Liver (tissue), 9 donors: Measurements from ENCODE around the gene FFAR1. TPM values are rescaled to one million over a fixed set of nuclear protein-coding genes. Genes with fewer than 3 reads are reported as not detected.
A peak's percentile ranks its signal among the peaks of the same experiment; 100 is the strongest.

Experiments used
- DNase-seq: peaks from one replicate; pipeline ENCODE4 v3.0.0-alpha.2; 2017; ENCODE audit warnings: low spot score
- H3K27ac ChIP-seq, 2 donors: one replicate each; pipeline ENCODE4 v1.7.0; 2013; ENCODE audit warnings: inconsistent platforms in 2 of 2, low read length in 2 of 2, control low read depth in 1 of 2, low read depth in 1 of 2, mild to moderate bottlenecking in 1 of 2
- H3K27me3 ChIP-seq, 4 donors: one replicate each; pipeline versions ENCODE4 v1.6.1 to v1.7.0; 2013; ENCODE audit warnings: low read length in 3 of 4, inconsistent platforms in 1 of 4, mild to moderate bottlenecking in 1 of 4, moderate library complexity in 1 of 4; ENCODE audit not compliant: control insufficient read depth in 4 of 4, insufficient read depth in 4 of 4
- H3K36me3 ChIP-seq, 4 donors: one replicate each; pipeline versions ENCODE4 v1.6.1 to v1.7.0; 2013; ENCODE audit warnings: low read length in 3 of 4, mild to moderate bottlenecking in 3 of 4, low read depth in 1 of 4, moderate library complexity in 1 of 4; ENCODE audit not compliant: control insufficient read depth in 4 of 4, insufficient read depth in 3 of 4
- H3K4me1 ChIP-seq, 4 donors: one replicate each; pipeline versions ENCODE4 v1.6.1 to v1.7.0; 2013; ENCODE audit warnings: low read length in 3 of 4, mild to moderate bottlenecking in 3 of 4, moderate library complexity in 1 of 4; ENCODE audit not compliant: control insufficient read depth in 4 of 4, insufficient read depth in 4 of 4
- H3K4me3 ChIP-seq, 3 donors: one replicate each; pipeline versions ENCODE4 v1.6.1 to v1.7.0; 2013; ENCODE audit warnings: low read length in 3 of 3, control low read depth in 1 of 3, low read depth in 1 of 3, mild to moderate bottlenecking in 1 of 3
- H3K9ac ChIP-seq, 2 donors: one replicate each; pipeline ENCODE4 v1.7.0; 2013; ENCODE audit warnings: low read length in 2 of 2, mild to moderate bottlenecking in 2 of 2, moderate library complexity in 2 of 2, control low read depth in 1 of 2, low read depth in 1 of 2
- H3K9me3 ChIP-seq, 4 donors: one replicate each; pipeline versions ENCODE4 v1.6.1 to v1.7.0; 2013; ENCODE audit warnings: low read length in 3 of 4; ENCODE audit not compliant: control insufficient read depth in 4 of 4
- FOXA1 ChIP-seq: IDR thresholded peaks from 2 replicates; pipeline ENCODE4 v1.6.1; 2016; ENCODE audit warnings: antibody characterized with exemption
- FOXA2 ChIP-seq: IDR thresholded peaks from 2 replicates; pipeline ENCODE4 v1.6.1; 2016; ENCODE audit warnings: antibody characterized with exemption
- GABPA ChIP-seq, 2 donors: IDR thresholded peaks in 1 of 2; conservative IDR thresholded peaks in 1 of 2; 2 replicates each; pipeline ENCODE4 v1.6.1; 2016; ENCODE audit warnings: antibody characterized with exemption in 2 of 2, mild to moderate bottlenecking in 1 of 2, moderate library complexity in 1 of 2
- HNF4G ChIP-seq: IDR thresholded peaks from 2 replicates; pipeline ENCODE4 v1.6.1; 2016; ENCODE audit warnings: antibody characterized with exemption
- JUND ChIP-seq, 2 donors: IDR thresholded peaks; 2 replicates each; pipeline ENCODE4 v1.6.1; 2016; ENCODE audit warnings: antibody characterized with exemption in 2 of 2
- NR2F2 ChIP-seq: IDR thresholded peaks from 2 replicates; pipeline ENCODE4 v1.6.1; 2016; ENCODE audit warnings: antibody characterized with exemption
- RAD21 ChIP-seq, 2 donors: IDR thresholded peaks; 2 replicates each; pipeline ENCODE4 v1.6.1; 2016; ENCODE audit warnings: antibody characterized with exemption in 2 of 2, mild to moderate bottlenecking in 2 of 2
- RXRA ChIP-seq, 2 donors: IDR thresholded peaks; 2 replicates each; pipeline ENCODE4 v1.6.1; 2017 to 2018; ENCODE audit warnings: antibody characterized with exemption in 2 of 2, mild to moderate bottlenecking in 1 of 2
- SP1 ChIP-seq: IDR thresholded peaks from 2 replicates; pipeline ENCODE4 v1.6.1; 2018; ENCODE audit warnings: antibody characterized with exemption, mild to moderate bottlenecking
- TAF1 ChIP-seq: conservative IDR thresholded peaks from 2 replicates; pipeline ENCODE4 v1.6.1; 2016; ENCODE audit warnings: antibody characterized with exemption, mild to moderate bottlenecking
- YY1 ChIP-seq: IDR thresholded peaks from 2 replicates; pipeline ENCODE4 v1.6.1; 2016; ENCODE audit warnings: antibody characterized with exemption, mild to moderate bottlenecking
- WGBS: extraction: QIAGEN DNeasy Blood & Tissue Kit; methylation state at CpG from one replicate; pipeline ENCODE4 v1.1.7; 2013; 5-methylcytosine and 5-hydroxymethylcytosine counted together
- polyA plus RNA-seq, 2 donors: library from polyadenylated mRNA; stranded (reverse) in 1 of 2; unstranded in 1 of 2; fragments of 200-250 nt in 1 of 2; fragments of >200 nt in 1 of 2; fragmentation: Nextera tagmentation in 1 of 2; extraction: Ambion mirVana in 1 of 2; gene quantifications; one replicate each; pipeline versions ENCODE4 v1.2.1 to v1.2.3, GENCODE V29; 2013 to 2015
- total RNA-seq, 2 donors: library from RNA; depleted of rRNA; stranded (reverse); fragments of >200 nt; gene quantifications; one replicate each; pipeline ENCODE4 v1.2.3, GENCODE V29; 2014
- TF ChIP-seq, protein P1 (sequence below): IDR thresholded peaks from 2 replicates; pipeline ENCODE4 v1.6.1; 2016; ENCODE audit warnings: antibody characterized with exemption, mild to moderate bottlenecking
- TF ChIP-seq, protein P2 (sequence below): fragments of 150-350 bp; IDR thresholded peaks from 2 replicates; pipeline ENCODE4 v1.5.1; 2017; ENCODE audit warnings: improper control_type of control experiment, low read depth, low read length; ENCODE audit not compliant: missing input control
- TF ChIP-seq, protein P3 (sequence below): IDR thresholded peaks from 2 replicates; pipeline ENCODE4 v1.6.1; 2016; ENCODE audit warnings: antibody characterized with exemption
- TF ChIP-seq, protein P4 (sequence below): IDR thresholded peaks from 2 replicates; pipeline ENCODE4 v1.6.1; 2016; ENCODE audit warnings: antibody characterized with exemption
- donor health status: healthy.
- donor health status: healthy.
- donor health status: healthy.
- donor health status: healthy.
- donor health status: healthy.

Gene FFAR1
- total and polyA plus RNA-seq, 4 donors = not detected

- Histone ChIP-seq H3K27ac (peak overlapping the region; percentile 13 to 19), H3K4me3 (no peak overlapping the region), H3K9ac (no peak overlapping the region), H3K36me3 (no peaks in the 10 kb centered on the region), H3K4me1 (peaks cover 0 to 2% (median 0%) of the 10 kb centered on the region in 4 donors), H3K9me3 (no peaks in the 10 kb centered on the region), H3K27me3 (no peaks in the 10 kb centered on the region)
- DNase-seq = no peak
- TF ChIP-seq RXRA (IDR thresholded peaks at IDR 0.05) (no peak), NR2F2 (peak; percentile 91), JUND (IDR thresholded peaks at IDR 0.05) (peak in 1 of 2 donors; percentile 29)
- TF ChIP-seq, protein P1, sequence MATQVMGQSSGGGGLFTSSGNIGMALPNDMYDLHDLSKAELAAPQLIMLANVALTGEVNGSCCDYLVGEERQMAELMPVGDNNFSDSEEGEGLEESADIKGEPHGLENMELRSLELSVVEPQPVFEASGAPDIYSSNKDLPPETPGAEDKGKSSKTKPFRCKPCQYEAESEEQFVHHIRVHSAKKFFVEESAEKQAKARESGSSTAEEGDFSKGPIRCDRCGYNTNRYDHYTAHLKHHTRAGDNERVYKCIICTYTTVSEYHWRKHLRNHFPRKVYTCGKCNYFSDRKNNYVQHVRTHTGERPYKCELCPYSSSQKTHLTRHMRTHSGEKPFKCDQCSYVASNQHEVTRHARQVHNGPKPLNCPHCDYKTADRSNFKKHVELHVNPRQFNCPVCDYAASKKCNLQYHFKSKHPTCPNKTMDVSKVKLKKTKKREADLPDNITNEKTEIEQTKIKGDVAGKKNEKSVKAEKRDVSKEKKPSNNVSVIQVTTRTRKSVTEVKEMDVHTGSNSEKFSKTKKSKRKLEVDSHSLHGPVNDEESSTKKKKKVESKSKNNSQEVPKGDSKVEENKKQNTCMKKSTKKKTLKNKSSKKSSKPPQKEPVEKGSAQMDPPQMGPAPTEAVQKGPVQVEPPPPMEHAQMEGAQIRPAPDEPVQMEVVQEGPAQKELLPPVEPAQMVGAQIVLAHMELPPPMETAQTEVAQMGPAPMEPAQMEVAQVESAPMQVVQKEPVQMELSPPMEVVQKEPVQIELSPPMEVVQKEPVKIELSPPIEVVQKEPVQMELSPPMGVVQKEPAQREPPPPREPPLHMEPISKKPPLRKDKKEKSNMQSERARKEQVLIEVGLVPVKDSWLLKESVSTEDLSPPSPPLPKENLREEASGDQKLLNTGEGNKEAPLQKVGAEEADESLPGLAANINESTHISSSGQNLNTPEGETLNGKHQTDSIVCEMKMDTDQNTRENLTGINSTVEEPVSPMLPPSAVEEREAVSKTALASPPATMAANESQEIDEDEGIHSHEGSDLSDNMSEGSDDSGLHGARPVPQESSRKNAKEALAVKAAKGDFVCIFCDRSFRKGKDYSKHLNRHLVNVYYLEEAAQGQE = no peak
- 70% methylated on average over 16 of the region's 16 CpGs for WGBS
Measured at GRCh38 chr19:35318679-35319448, 28.8 kb upstream of the FFAR1 start.

- TF ChIP-seq, protein P2, sequence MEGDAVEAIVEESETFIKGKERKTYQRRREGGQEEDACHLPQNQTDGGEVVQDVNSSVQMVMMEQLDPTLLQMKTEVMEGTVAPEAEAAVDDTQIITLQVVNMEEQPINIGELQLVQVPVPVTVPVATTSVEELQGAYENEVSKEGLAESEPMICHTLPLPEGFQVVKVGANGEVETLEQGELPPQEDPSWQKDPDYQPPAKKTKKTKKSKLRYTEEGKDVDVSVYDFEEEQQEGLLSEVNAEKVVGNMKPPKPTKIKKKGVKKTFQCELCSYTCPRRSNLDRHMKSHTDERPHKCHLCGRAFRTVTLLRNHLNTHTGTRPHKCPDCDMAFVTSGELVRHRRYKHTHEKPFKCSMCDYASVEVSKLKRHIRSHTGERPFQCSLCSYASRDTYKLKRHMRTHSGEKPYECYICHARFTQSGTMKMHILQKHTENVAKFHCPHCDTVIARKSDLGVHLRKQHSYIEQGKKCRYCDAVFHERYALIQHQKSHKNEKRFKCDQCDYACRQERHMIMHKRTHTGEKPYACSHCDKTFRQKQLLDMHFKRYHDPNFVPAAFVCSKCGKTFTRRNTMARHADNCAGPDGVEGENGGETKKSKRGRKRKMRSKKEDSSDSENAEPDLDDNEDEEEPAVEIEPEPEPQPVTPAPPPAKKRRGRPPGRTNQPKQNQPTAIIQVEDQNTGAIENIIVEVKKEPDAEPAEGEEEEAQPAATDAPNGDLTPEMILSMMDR = no peak
- TF ChIP-seq FOXA1 = no peak
- no peak for TF ChIP-seq RAD21 (IDR thresholded peaks at IDR 0.05)
- no peak for TF ChIP-seq RXRA (IDR thresholded peaks at IDR 0.05)
- TF ChIP-seq, protein P3, sequence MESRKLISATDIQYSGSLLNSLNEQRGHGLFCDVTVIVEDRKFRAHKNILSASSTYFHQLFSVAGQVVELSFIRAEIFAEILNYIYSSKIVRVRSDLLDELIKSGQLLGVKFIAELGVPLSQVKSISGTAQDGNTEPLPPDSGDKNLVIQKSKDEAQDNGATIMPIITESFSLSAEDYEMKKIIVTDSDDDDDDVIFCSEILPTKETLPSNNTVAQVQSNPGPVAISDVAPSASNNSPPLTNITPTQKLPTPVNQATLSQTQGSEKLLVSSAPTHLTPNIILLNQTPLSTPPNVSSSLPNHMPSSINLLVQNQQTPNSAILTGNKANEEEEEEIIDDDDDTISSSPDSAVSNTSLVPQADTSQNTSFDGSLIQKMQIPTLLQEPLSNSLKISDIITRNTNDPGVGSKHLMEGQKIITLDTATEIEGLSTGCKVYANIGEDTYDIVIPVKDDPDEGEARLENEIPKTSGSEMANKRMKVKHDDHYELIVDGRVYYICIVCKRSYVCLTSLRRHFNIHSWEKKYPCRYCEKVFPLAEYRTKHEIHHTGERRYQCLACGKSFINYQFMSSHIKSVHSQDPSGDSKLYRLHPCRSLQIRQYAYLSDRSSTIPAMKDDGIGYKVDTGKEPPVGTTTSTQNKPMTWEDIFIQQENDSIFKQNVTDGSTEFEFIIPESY = no peak
- TF ChIP-seq YY1 = no peak
- no peak for TF ChIP-seq HNF4G
- no peak for TF ChIP-seq NR2F2
- TF ChIP-seq TAF1 = no peak
- no peak for TF ChIP-seq GABPA (IDR thresholded peaks at IDR 0.05 in 1 of 2, conservative IDR thresholded peaks at IDR 0.05 in 1 of 2)
- TF ChIP-seq, protein P1 = no peak
- TF ChIP-seq SP1 = no peak
- TF ChIP-seq JUND (IDR thresholded peaks at IDR 0.05) = no peak
- TF ChIP-seq, protein P4, sequence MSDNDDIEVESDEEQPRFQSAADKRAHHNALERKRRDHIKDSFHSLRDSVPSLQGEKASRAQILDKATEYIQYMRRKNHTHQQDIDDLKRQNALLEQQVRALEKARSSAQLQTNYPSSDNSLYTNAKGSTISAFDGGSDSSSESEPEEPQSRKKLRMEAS = no peak
- no peak for TF ChIP-seq FOXA2
- Histone ChIP-seq H3K36me3 (no peaks in the 10 kb centered on the region), H3K27ac (no peak overlapping the region), H3K9ac (no peak overlapping the region), H3K4me1 (peaks cover 0 to 2% (median 0%) of the 10 kb centered on the region in 4 donors), H3K27me3 (no peaks in the 10 kb centered on the region), H3K4me3 (no peak overlapping the region), H3K9me3 (no peaks in the 10 kb centered on the region)
- 74% methylated on average over 12 of the region's 12 CpGs for WGBS
- no peak for DNase-seq
Measured at GRCh38 chr19:35320065-35320713, 27.5 kb upstream of the FFAR1 start.
